ENCODE measurements around the gene GNB2. TPM values are rescaled to one million over a fixed set of nuclear protein-coding genes. Genes with fewer than 3 reads are reported as not detected.

Gene GNB2
- total and polyA plus RNA-seq, 2 of the 13 experiments (the other 11 are each of a cell fraction or from before 2014, with no cell fraction given), result 48.3 to 67.1 TPM

DNA sequence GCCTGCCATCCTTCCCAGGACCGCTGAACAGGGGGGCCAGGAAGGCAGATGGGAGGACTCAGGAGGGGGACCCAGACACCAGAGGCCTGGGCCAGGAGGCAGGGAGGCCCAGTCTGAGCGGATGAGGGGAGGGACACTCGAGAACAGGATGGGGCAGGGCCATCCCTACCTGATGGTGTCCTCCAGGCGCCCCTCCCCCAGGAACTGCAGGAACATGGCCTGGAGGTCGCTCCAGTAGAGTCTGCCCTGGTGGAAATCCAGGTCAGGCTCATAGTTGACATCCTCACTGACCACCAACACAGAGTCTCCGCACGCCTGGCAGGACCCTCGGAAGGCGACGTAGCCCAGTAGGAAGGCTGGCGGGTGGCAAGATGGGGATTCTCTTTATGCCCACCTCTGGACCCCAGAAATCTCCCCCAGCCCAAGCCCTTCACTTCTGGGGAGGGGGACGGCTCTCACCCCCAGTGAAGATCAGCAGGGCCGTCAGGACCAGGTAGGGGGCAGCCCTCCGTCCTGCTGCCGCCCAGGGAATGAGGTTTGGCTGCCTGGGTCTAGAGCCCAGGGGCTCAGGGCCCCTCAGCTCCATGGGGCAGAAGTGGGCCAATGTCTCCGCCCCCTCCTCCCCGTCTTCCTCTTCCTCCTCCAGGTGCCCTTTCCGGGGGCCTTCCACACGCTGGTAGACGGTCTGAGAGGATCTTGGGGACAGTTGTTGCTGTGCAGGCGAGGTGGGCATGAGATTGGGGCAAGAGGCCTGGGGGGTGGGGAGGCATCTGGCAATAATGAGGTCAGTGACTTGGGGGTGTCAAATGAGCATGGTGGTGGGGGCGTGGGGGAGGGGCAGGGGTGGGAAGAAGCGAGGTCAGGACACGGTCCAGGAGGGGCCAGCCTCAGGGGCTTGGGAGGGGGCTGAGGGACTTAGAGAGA, 32.8 kb upstream of the GNB2 start (continued):
- TF ChIP-seq, protein P1, sequence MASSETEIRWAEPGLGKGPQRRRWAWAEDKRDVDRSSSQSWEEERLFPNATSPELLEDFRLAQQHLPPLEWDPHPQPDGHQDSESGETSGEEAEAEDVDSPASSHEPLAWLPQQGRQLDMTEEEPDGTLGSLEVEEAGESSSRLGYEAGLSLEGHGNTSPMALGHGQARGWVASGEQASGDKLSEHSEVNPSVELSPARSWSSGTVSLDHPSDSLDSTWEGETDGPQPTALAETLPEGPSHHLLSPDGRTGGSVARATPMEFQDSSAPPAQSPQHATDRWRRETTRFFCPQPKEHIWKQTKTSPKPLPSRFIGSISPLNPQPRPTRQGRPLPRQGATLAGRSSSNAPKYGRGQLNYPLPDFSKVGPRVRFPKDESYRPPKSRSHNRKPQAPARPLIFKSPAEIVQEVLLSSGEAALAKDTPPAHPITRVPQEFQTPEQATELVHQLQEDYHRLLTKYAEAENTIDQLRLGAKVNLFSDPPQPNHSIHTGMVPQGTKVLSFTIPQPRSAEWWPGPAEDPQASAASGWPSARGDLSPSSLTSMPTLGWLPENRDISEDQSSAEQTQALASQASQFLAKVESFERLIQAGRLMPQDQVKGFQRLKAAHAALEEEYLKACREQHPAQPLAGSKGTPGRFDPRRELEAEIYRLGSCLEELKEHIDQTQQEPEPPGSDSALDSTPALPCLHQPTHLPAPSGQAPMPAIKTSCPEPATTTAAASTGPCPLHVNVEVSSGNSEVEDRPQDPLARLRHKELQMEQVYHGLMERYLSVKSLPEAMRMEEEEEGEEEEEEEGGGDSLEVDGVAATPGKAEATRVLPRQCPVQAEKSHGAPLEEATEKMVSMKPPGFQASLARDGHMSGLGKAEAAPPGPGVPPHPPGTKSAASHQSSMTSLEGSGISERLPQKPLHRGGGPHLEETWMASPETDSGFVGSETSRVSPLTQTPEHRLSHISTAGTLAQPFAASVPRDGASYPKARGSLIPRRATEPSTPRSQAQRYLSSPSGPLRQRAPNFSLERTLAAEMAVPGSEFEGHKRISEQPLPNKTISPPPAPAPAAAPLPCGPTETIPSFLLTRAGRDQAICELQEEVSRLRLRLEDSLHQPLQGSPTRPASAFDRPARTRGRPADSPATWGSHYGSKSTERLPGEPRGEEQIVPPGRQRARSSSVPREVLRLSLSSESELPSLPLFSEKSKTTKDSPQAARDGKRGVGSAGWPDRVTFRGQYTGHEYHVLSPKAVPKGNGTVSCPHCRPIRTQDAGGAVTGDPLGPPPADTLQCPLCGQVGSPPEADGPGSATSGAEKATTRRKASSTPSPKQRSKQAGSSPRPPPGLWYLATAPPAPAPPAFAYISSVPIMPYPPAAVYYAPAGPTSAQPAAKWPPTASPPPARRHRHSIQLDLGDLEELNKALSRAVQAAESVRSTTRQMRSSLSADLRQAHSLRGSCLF (CRISPR knock-in tag; IDR thresholded peaks at IDR 0.05; ENCODE audit: borderline replicate concordance), result no peak
- TF ChIP-seq PRMT3 (CRISPR knock-in tag; IDR thresholded peaks at IDR 0.05; ENCODE audit: borderline replicate concordance, low read depth) (no peak), HHEX (CRISPR knock-in tag; IDR thresholded peaks at IDR 0.05) (no peak), IRF2 (CRISPR knock-in tag; IDR thresholded peaks at IDR 0.05) (no peak), ZNF263 (CRISPR knock-in tag; IDR thresholded peaks at IDR 0.05) (0 out of 2 replicates have a peak, but pooled peaks have one; percentile 34)

DNA sequence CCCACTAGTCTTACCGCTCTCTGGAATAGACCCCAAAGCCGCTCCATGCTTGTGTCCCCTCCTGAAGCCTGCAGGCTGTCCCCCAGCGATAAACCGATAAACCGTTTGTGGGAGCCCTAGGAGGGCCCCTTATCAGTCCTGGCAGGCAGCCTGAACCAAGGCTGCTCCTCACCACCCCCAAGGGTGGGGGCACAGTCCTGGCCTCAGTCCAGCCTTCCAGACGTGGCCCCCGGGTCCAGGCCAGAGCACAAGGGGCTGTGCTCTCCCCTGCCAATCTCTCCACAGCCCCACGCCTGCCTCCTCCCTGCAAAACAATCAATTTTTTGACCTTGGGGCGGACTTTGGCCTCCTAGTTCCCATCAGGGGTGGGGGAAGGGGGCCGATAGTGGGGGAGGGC, 32.1 kb upstream of the GNB2 start, which contains the start of gene TFR2:
Gene TFR2, minus strand, starts transcription at position 90 of the 397 bp plus-strand sequence. Its CDS starts 43 bp downstream, at position 47.
- intact Hi-C loops (cut with micrococcal nuclease; ENCODE audit: unreplicated experiment), result no loop called here
- TF ChIP-seq RXRB (CRISPR knock-in tag; IDR thresholded peaks at IDR 0.05; ENCODE audit: borderline replicate concordance) (peak; percentile 78), RELA (CRISPR knock-in tag; IDR thresholded peaks at IDR 0.05) (no peak), SP1 (IDR thresholded peaks at IDR 0.05) (no peak), SP1 (CRISPR knock-in tag; IDR thresholded peaks at IDR 0.05) (0 out of 2 replicates have a peak, but pooled peaks have one; percentile 8), ZNF232 (CRISPR knock-in tag; IDR thresholded peaks at IDR 0.05; ENCODE audit: borderline replicate concordance) (0 out of 2 replicates have a peak, but pooled peaks have one; percentile 53), SRSF1 (optimal IDR thresholded peaks at IDR 0.05; ENCODE audit: low read depth, low read length) (peak; percentile 29), HDAC2 (CRISPR knock-in tag; IDR thresholded peaks at IDR 0.05) (peak; percentile 72; the same call in 1 of the 2 replicates), FOXP1 (IDR thresholded peaks at IDR 0.05) (no peak), FOXP1 (CRISPR knock-in tag; IDR thresholded peaks at IDR 0.05) (peak; percentile 51; the same call in 1 of the 2 replicates)
- TF ChIP-seq, protein P2, sequence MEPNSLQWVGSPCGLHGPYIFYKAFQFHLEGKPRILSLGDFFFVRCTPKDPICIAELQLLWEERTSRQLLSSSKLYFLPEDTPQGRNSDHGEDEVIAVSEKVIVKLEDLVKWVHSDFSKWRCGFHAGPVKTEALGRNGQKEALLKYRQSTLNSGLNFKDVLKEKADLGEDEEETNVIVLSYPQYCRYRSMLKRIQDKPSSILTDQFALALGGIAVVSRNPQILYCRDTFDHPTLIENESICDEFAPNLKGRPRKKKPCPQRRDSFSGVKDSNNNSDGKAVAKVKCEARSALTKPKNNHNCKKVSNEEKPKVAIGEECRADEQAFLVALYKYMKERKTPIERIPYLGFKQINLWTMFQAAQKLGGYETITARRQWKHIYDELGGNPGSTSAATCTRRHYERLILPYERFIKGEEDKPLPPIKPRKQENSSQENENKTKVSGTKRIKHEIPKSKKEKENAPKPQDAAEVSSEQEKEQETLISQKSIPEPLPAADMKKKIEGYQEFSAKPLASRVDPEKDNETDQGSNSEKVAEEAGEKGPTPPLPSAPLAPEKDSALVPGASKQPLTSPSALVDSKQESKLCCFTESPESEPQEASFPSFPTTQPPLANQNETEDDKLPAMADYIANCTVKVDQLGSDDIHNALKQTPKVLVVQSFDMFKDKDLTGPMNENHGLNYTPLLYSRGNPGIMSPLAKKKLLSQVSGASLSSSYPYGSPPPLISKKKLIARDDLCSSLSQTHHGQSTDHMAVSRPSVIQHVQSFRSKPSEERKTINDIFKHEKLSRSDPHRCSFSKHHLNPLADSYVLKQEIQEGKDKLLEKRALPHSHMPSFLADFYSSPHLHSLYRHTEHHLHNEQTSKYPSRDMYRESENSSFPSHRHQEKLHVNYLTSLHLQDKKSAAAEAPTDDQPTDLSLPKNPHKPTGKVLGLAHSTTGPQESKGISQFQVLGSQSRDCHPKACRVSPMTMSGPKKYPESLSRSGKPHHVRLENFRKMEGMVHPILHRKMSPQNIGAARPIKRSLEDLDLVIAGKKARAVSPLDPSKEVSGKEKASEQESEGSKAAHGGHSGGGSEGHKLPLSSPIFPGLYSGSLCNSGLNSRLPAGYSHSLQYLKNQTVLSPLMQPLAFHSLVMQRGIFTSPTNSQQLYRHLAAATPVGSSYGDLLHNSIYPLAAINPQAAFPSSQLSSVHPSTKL (CRISPR knock-in tag; IDR thresholded peaks at IDR 0.05), result peak; percentile 69

More for the DNA sequence above, 32.1 kb upstream of the GNB2 start, which contains the start of gene TFR2:
- DNase-seq (ENCODE audit: low spot score), result peak; percentile 41
- Histone ChIP-seq H4K20me1 (ENCODE audit: insufficient read depth, low read length) (no peaks in the 10 kb centered on the region), H3K9me3 (ENCODE audit: low read length) (no peaks in the 10 kb centered on the region), H3K4me2 (ENCODE audit: low read depth, low read length) (peak within 1 kb of the TSS; percentile 97), H3K27ac (ENCODE audit: extremely low read length, insufficient read depth, low read length) (peak within 1 kb of the TSS; percentile 88), H3K27me3 (ENCODE audit: control insufficient read depth in 1 of 2, insufficient read depth in 2 of 2, low read length in 2 of 2) (peaks cover 5 to 11% of the 10 kb centered on the region in 2 experiments; a peak in 4 of 5 replicates), H3K4me3 (replicated peaks in 1 of 3; ENCODE audit: insufficient read depth in 1 of 3, low read depth in 2 of 3, low read length in 3 of 3) (peak within 1 kb of the TSS; percentile 57 to 84 (median 64)), H3K36me3 (replicated peaks in 1 of 2; ENCODE audit: control insufficient read depth in 1 of 2, insufficient read depth in 2 of 2, low read length in 2 of 2) (no peaks in the 10 kb centered on the region), H2AFZ (ENCODE audit: low read length) (no peak within 1 kb of the TSS), H3K4me1 (ENCODE audit: insufficient read depth, low read length) (peaks cover 41% of the 10 kb centered on the region), H3K9ac (ENCODE audit: insufficient read depth, low read depth, low read length) (peak within 1 kb of the TSS; percentile 75), H3K79me2 (ENCODE audit: insufficient read depth, low read length) (no peaks in the 10 kb centered on the region)
- CTCF ChIA-PET (ENCODE audit: low intra/inter-chr PET ratio, low total read pairs), result no interaction called here
- BruUV-seq (replicated peaks), result no TSS peak
- ATAC-seq, result peak; percentile 67
- POLR2A ChIA-PET, result interaction anchor here (0.6 to 2.6 kb wide), 11 partner anchors 12 to 483 kb away, joined by 3 to 17 read pairs (median 4); partner anchors contain the start of genes FBXO24, GNB2, LRCH4 and MOSPD3
- FAIRE-seq, result peak; percentile 21
- in situ Hi-C loops (cut with HindIII; ENCODE audit: extremely low pct_ligation_motif_present, low pct_unique_long_range_greater_than_20kb), result no loop called here
- 3% methylated on average over 6 of the region's 10 CpGs for WGBS (ENCODE audit: low lambda C conversion rate)
